ENCODE results near the gene NPDC1.

GRCh38 chr9:137085920-137086530, 40.0 kb upstream of the NPDC1 start:
- TF ChIP-seq POLR2A (IDR thresholded peaks at IDR 0.05; ENCODE audit: low read length) = peak; percentile 18; the same call in 1 of the 2 replicates
- TF ChIP-seq CTCF (IDR thresholded peaks at IDR 0.05) = no peak
- no peak for TF ChIP-seq RNF2 (IDR thresholded peaks at IDR 0.05; ENCODE audit: borderline replicate concordance, low read depth)
- no peak for TF ChIP-seq CBX2 (IDR thresholded peaks at IDR 0.05; ENCODE audit: borderline replicate concordance, low read depth)
- no peak for TF ChIP-seq REST (IDR thresholded peaks at IDR 0.05)
- no peak for TF ChIP-seq ZSCAN20 (CRISPR knock-in tag; IDR thresholded peaks at IDR 0.05)
- no peak for TF ChIP-seq SMC3 (IDR thresholded peaks at IDR 0.05)
- TF ChIP-seq MAX (IDR thresholded peaks at IDR 0.05) = peak; percentile 90
- TF ChIP-seq EHMT2 (IDR thresholded peaks at IDR 0.05; ENCODE audit: low read depth) = no peak
